NCI-H128 (cell line): Measurements from ENCODE around the gene TTLL7.

Source experiments
- DNase-seq: peaks from one replicate; lab custom pipeline; 2025; ENCODE audit not compliant: unreplicated experiment; lab: John Stamatoyannopoulos, UW

The TTLL7 gene

DNA sequence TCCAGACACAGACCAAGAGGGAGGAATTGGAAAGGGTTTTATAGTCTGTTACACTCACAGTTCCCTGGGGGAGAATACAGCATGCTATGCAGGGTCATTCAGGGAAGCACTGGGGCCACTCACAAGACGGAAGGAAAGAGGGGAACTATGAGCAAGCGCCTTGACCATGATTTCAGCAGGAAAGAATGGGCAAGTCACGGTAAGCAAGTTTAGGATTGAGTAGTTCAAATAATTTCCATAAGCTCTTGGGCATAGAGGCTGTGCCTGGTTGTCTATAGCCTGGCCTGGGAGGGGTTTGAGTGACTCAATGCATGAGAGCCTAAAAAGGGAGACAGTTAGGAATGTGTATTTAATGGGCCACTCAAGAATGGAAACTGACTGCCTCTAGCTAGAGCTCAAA lies 176.7 kb downstream of the TTLL7 start:
- no peak for DNase-seq

DNA sequence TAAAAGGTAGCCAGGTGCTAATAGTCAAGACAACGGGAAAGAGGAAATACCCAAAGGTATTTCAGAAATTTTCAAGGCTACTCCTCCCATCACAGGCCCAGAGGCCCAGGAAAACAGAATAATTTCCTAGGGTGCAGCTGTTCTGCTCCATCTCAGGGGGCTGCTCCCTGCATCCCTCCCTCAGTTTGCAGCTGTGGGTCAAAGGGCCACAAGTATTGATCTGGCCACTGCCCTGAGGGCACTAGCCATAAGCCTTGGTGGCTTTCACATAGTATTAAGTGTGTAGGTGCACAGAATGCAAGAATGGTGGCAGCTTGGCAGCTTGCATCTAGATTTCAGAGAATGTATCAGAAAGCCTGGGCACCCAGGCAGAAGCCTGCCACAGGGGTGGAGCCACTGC lies 179.5 kb downstream of the TTLL7 start:
- no peak for DNase-seq

DNA sequence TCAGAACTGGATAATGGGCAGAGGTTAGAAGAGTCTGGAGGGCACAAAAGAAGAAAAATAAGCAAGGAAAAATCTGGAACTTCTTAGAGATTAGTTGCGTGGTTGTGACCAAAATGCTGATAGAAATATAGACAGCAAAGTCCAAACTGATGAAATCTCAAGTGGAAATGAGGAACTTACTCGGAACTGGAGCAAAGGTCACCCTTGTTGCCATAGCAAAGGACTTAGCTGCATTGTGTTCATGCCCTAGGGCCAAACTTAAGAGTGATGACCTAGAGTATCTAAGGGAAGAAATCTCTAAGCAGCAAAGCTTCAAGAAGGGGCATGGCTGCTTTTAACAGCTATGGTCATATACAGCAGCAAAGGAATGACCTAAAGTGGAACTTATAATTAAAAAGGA lies 180.0 kb downstream of the TTLL7 start:
- DNase-seq: no peak

DNA sequence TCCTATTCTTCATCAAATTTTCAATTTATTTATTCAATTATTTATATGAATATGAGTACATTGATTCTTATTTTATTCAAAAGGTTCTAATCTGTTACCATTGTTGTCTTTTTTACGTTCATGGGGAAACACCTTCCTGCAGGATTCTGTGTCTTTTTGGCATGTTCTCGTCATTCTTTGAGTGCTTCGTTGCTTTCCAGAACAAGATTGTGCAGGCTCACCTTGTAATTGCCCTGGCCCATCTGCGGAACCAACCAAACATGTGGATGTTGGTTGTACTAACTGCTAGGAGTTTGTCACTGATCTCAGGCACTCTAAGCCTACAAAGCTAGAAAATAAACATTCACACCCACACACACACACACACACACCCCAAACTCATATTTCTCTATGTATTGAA lies 182.1 kb downstream of the TTLL7 start:
- DNase-seq: no peak

DNA sequence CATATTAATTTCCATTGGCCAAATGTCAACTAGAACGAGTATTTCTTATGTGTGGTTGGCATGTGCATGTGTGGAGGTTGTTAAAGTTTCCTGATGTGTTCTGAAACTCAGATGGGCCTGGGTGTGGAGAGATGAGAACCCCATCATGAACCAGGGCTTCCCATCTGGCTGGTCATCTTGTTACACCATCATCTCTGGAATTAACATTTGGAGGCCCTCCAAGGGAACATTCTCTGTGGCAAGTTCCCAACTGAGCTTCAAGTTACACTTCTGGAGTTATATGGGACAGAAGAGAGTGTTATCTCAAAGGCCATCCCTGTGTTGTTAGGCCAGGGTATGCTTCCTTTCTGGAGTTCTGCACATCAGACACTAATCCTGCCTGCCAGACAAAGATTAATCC lies 183.6 kb downstream of the TTLL7 start:
- DNase-seq: no peak
